HG03521 (cell line): ENCODE results near the gene MCM8.
A peak's percentile ranks its signal among the peaks of the same experiment; 100 is the strongest.
"Not testable (repeated sequence)": the region's sequence is repeated elsewhere in the genome, so short reads cannot be mapped to it uniquely, and the experiment has no call there.

Experiments used
- ATAC-seq: cut with Tn5 transposase; IDR thresholded peaks from one replicate; pipeline ENCODE4 v1.9.1; 2021; ENCODE audit warnings: mild to moderate bottlenecking, moderate library complexity; ENCODE audit not compliant: unreplicated experiment

MCM8 gene

GRCh38 chr20:5999783-6000182 lies 49.3 kb downstream of the MCM8 start:
- ATAC-seq, result no peak

DNA sequence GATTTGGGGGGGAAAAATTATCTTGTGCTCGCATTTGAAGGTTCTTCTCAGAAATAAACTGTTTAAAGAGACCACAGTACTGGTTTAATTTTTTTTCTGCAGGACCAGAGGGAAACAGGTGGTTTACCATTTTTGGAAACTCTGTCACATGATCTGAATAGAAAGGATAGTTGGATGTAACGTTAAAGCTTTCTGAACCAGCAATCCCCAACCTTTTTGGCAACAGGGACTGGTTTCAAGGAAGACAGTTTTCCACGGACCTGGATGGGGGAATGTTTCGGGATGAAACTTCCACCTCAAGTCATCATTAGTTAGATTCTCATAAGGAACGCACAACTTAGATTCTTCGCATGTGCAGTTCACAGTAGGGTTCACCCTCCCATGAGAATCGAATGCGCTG lies 50.4 kb downstream of the MCM8 start:
- ATAC-seq, result no peak

GRCh38 chr20:6006603-6006949 lies 56.1 kb downstream of the MCM8 start:
- ATAC-seq, result peak; percentile 2

DNA sequence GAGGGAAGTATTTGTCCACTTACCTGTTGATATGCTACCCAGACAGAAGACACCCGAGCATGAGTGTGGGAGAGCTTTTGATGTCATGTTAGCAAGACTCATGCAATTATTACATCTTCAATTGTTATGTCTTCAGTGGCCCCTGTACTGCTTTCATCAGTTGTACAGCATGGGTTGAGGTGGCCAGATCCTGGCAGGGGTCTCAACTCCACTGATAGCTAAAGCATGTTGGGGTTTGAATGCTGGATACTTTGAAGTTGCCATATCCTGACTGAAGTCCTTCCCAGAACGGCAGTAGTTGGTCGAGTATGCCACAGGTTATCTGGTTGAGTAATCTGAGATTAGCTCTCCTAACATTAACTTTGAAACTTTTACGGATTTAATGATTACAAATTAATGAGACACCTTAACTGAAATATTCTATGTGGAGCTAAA lies 56.7 kb downstream of the MCM8 start:
- ATAC-seq, result no peak

DNA sequence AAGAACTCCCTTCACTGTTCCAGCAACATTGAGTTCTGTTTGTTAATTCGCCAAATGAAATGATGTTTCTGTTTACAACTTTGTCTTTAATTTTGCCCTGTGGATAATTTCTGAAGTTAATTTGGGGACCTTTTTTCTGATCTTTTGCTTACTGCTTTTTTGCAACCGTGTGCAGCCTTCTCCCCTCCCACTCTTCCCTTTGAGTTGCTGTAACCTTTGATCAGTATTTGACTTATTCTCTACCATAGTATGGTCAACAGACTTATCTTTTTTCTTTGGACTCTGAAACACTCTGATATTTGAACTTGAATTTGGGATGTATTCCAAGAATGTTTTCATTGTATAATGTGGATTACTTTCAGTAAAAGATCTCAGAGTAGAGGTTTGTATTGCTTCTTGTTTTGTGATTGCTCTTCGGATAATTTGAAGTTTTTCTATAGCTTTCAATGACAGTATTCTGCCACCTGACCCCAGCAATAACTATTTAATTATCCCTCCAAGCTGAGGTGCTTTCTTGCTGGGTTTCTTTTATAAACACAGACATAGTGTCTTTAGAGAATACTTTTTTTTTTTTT lies 57.2 kb downstream of the MCM8 start:
- no peak for ATAC-seq

- ATAC-seq, result no peak
Measured at GRCh38 chr20:6008254-6008653, 57.8 kb downstream of the MCM8 start.

- ATAC-seq, result no peak
Measured at GRCh38 chr20:6012179-6012578, 61.7 kb downstream of the MCM8 start.

DNA sequence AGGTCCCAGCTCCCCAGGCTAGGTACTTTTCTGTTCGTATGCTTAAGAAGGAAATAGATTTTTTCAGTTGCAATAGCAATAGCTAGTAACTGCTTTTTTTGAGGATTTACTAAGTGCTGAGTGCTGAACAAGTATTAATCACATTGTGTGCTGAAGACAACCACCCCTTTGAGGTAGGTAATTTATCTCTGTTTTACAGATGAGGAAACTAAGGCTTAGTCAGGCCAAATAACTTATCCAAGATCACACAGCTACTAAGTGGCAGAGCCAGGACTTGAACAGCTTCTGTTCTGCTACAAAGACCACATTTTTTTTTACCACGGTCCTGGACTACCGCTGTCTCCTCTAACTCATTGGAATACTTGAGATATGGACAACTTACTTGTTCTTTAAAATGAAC lies 63.6 kb downstream of the MCM8 start:
- no peak for ATAC-seq

GRCh38 chr20:6014957-6015356 lies 64.5 kb downstream of the MCM8 start:
- ATAC-seq, result no peak

- no peak for ATAC-seq
Measured at GRCh38 chr20:6017467-6017866, 67.0 kb downstream of the MCM8 start.

DNA sequence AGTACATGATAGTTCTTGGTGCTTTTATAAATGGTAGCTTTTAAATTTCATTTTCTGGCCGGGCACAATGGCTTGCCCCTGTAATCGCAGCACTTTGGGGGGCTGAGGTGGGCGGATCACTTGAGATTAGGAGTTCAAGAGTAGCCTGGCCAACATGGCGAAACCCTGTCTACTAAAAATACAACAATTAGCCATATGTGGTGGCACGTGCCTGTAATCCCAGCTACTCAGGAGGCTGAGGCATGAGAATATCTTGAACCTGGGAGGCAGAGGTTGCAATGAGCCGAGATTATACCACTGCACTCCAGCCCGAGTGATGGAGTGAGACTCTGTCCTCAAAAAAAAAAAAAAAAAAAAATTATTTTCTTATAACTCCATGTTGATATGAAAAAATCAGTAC lies 67.4 kb downstream of the MCM8 start:
- no peak for ATAC-seq

DNA sequence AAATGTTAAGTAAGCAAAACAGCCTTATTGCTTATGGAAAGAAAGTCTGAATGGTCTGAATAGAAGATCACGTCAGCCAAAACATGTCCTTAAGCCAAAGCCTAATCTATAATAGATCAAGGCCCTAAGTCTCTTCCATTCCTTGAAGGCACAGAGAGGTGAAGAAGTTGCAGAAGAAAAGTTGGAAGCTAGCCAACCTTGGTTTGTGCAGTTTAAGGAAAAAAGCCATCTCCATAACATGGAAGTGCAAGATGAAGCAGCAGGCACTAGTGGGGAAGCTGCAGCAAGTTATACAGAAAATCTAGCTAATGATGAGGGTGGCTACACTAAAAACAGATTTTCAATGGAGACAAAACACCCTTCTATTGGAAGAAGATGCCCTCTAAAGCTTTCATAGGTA lies 74.3 kb downstream of the MCM8 start:
- ATAC-seq, result no peak

- ATAC-seq, result no peak
Measured at GRCh38 chr20:6026051-6026450, 75.6 kb downstream of the MCM8 start.

GRCh38 chr20:6028818-6029217 lies 78.4 kb downstream of the MCM8 start:
- ATAC-seq, result no peak

DNA sequence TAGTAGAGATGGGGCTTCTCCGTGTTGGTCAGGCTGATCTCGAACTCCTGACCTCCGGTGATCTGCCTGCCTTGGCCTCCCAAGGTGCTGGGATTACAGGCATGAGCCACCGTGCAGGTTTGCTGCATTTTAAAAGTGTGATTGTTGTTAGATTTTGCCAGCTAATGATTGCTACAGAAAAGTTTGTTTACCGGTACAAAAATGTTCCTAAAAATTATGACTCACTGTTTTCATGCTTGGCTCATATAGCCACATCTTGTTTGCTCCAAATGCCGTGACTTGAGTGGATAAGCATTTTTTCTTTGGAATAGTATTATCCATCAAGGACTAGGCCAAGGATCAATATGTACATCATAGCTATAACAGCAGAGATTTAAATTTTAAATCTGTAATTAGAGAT lies 79.1 kb downstream of the MCM8 start:
- ATAC-seq, result no peak

DNA sequence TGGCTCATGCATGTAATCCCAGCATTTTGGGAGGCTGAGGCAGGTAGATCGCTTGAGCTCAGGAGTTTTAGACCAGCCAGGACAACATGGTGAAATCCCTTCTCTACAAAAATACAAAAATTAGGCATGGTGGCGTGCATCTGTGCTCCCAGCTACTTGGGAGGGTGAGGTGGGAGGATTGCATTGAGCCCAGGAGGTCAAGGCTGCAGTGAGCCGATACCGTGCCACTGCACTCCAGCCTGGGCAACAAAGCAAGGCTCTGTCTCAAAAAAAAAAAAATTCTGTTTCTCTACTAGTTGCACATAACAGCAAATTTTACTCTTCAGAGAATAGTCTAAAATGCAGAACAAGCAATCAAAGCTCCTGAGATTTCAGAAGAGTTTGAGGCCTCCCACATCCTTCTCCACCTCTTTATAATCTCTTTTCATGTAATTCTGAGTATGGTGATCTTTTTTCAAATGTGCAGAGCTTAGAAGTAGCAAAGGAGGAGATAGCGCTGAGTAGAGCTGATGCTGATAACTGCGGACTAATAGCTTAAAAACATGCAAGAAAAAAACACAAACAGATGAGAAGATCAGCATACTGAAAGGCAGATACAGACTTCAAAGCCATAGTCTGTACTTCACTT lies 80.1 kb downstream of the MCM8 start:
- ATAC-seq, result no peak

DNA sequence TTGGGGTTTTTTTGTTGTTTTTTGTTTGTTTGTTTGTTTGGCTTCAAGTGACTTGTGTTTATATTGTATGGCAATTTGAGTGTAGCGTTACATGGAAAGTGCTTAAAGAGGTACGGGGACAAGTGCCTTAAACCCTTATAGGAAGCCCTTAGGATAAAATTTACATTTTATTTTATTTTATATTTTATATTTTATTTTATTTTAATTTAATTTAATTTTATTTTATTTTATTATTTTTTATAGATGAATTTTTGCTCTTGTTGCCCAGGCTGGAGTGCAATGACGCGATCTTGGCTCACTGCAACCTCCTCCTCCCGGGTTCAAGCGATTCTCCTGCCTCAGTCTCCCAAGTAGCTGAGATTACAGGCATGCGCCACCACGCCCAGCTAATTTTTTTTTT lies 82.5 kb downstream of the MCM8 start:
- ATAC-seq, result not testable (repeated sequence)

- no peak for ATAC-seq
Measured at GRCh38 chr20:6034134-6034969, 83.9 kb downstream of the MCM8 start.

DNA sequence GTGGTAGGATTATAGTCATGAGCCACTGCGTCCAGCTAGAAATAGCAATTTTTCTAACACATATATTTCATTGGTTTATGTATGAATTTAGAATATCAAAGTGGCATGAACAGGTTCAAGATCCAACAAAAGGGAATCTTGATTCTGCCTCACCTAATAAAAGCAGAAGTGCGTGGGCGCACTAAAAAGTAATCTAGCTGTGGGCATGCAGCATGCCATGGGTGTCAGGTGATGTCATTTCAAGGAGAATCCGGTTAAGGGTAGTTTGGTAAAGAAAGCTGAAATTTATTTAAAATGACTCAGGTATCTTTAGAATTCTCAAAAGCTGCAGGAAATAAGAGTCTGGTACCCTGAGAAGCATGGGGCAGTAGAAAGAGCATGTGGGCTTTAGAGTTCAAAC lies 85.8 kb downstream of the MCM8 start:
- ATAC-seq, result no peak

DNA sequence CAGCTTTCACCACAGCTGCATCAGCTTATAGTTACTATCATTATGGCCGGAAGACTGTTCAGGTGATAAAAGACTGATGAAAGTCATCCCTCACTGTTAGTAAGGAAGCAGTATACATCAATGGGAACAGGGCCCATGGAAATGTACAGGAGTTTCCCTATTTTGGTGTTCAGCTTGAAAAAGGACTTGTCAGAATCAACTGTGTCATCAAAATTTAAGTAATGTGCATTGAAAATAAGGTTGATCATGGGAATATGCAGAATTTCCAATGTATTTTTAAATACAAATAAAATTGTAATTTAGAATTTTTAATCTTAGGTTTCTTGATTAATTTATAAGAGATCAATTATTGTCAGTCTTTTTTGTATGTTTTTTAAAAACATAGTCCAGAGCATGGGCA lies 86.6 kb downstream of the MCM8 start:
- no peak for ATAC-seq

DNA sequence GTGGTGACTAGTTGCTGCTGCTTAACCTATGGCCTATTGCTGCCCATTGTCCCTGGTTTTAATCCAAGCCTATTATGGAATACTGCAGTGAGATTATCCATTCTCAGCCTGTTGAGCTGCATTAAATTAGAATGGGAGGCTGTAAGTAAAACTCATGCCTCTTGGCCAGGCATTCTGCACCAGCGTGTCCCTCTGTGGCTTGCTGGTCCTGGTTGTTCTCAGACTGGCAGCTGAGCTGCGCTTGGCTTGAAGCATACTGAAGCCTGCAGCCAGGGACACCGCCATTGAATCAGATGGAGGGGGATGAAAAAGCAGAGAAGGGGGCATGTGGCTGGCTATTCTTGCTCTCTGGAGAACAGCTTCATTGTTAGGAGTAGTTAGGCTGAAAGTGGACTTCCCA lies 87.8 kb downstream of the MCM8 start:
- ATAC-seq, result no peak

GRCh38 chr20:6039766-6040165 lies 89.3 kb downstream of the MCM8 start:
- no peak for ATAC-seq
